A673 (cell line): ENCODE measurements around the gene NUCB1. TPM values are rescaled to one million over a fixed set of nuclear protein-coding genes. Genes with fewer than 3 reads are reported as not detected.

Experiments
- BruUV-seq: library from RNA; stranded (reverse); fragments of 400-500 nt; replicated peaks from 2 replicates; lab custom pipeline; 2021; lab: Mats Ljungman, UMichigan
- CTCF ChIA-PET: fragments of 300-600 bp; sonication (Branson Sonifier 250); formaldehyde crosslinking; loops from one replicate; lab custom pipeline; 2022; ENCODE audit warnings: antibody characterized with exemption; lab: Charles Lee
- POLR2A ChIA-PET: fragments of 300-600 bp; sonication (Branson Sonifier 250); formaldehyde crosslinking; loops from one replicate; lab custom pipeline; 2022; ENCODE audit warnings: antibody characterized with exemption; ENCODE audit not compliant: low non-redundant PET; lab: Charles Lee
- DNase-seq: peaks from one replicate; pipeline ENCODE4 v3.0.0-alpha.2; 2015; ENCODE audit warnings: low spot score
- H3K27ac ChIP-seq: fragments of 200-600 bp; sonication (generic); 2 replicates; pipeline ENCODE4 v1.5.1; 2016; ENCODE audit warnings: mixed run types, low read depth, mild to moderate bottlenecking, mixed read lengths, antibody characterized with exemption, low read length; ENCODE audit not compliant: poor library complexity, severe bottlenecking
- H3K27me3 ChIP-seq: fragments of 200-600 bp; sonication (generic); replicated peaks from 2 replicates; pipeline ENCODE4 v1.6.1; 2017; ENCODE audit warnings: mixed run types, low read depth, mild to moderate bottlenecking, mixed read lengths, antibody characterized with exemption, low read length; ENCODE audit not compliant: insufficient read depth, poor library complexity
- H3K36me3 ChIP-seq: fragments of 200-600 bp; sonication (generic); 2 replicates; pipeline ENCODE4 v1.6.1; 2016; ENCODE audit warnings: mixed run types, mild to moderate bottlenecking, mixed read lengths, antibody characterized with exemption, low read length; ENCODE audit not compliant: insufficient read depth, poor library complexity, severe bottlenecking
- H3K4me1 ChIP-seq: fragments of 200-600 bp; sonication (generic); 2 replicates; pipeline ENCODE4 v1.6.1; 2017; ENCODE audit warnings: mixed run types, mild to moderate bottlenecking, mixed read lengths, antibody characterized with exemption, low read length; ENCODE audit not compliant: insufficient read depth, poor library complexity, severe bottlenecking
- H3K4me3 ChIP-seq: fragments of 200-600 bp; sonication (generic); 2 replicates; pipeline ENCODE4 v1.5.1; 2016; ENCODE audit warnings: low read depth, mixed run types, mild to moderate bottlenecking, mixed read lengths, low read length; ENCODE audit not compliant: poor library complexity, severe bottlenecking
- H3K9me3 ChIP-seq: fragments of 200-600 bp; sonication (generic); 2 replicates; pipeline ENCODE4 v1.6.1; 2016; ENCODE audit warnings: mixed run types, low read depth, mild to moderate bottlenecking, mixed read lengths, antibody characterized with exemption, low read length; ENCODE audit not compliant: poor library complexity, severe bottlenecking
- CTCF ChIP-seq: fragments of 300-800, 200-600 bp; sonication (generic); conservative IDR thresholded peaks from 2 replicates; pipeline ENCODE4 v1.5.1; 2017; ENCODE audit warnings: low read depth, mild to moderate bottlenecking, antibody characterized with exemption, low read length, moderate library complexity, mixed read lengths
- EZH2 ChIP-seq: fragments of 200-600 bp; sonication (generic); IDR thresholded peaks from 2 replicates; pipeline ENCODE4 v1.6.1; 2017; ENCODE audit warnings: borderline replicate concordance, low read depth, mild to moderate bottlenecking, mixed read lengths, antibody characterized with exemption, low read length; ENCODE audit not compliant: poor library complexity, severe bottlenecking
- intact Hi-C: fragments of 100-400 bp; cut with micrococcal nuclease; formaldehyde crosslinking; loops from one replicate; pipeline ENCODE4 v1.10.0; 2022; ENCODE audit not compliant: unreplicated experiment
- total RNA-seq: library from RNA; stranded (reverse); gene quantifications from 2 replicates; pipeline ENCODE4 v1.2.3, GENCODE V29; 2021

NUCB1 gene
- total RNA-seq, 1 experiment from 2014 or later: 86.7 TPM

- H3K27me3 ChIP-seq: no peaks in the 10 kb centered on the region
- no peak for TF ChIP-seq EZH2
- no peak for TF ChIP-seq CTCF
- CTCF ChIA-PET: no interaction called here
- BruUV-seq: no TSS peak
- no peak overlapping the region for H3K27ac ChIP-seq
- H3K9me3 ChIP-seq: no peaks in the 10 kb centered on the region
- no peak for DNase-seq
- POLR2A ChIA-PET: no interaction called here
- no peaks in the 10 kb centered on the region for H3K4me1 ChIP-seq
- no peak overlapping the region for H3K4me3 ChIP-seq
- intact Hi-C loops: no loop called here
- no peaks in the 10 kb centered on the region for H3K36me3 ChIP-seq
These were observed 9.6 kb upstream of the NUCB1 start for GRCh38 chr19:48890551-48890950.

- H3K27ac ChIP-seq: no peak overlapping the region
- intact Hi-C loops: no loop called here
- TF ChIP-seq CTCF (no peak), EZH2 (no peak)
- H3K36me3 ChIP-seq: no peaks in the 10 kb centered on the region
- H3K4me3 ChIP-seq: no peak overlapping the region
- CTCF ChIA-PET: no interaction called here
- DNase-seq: no peak
- no peaks in the 10 kb centered on the region for H3K27me3 ChIP-seq
- H3K9me3 ChIP-seq: no peaks in the 10 kb centered on the region
- H3K4me1 ChIP-seq: no peaks in the 10 kb centered on the region
- BruUV-seq: no TSS peak
- POLR2A ChIA-PET: no interaction called here
These were observed 4.9 kb upstream of the NUCB1 start for GRCh38 chr19:48895226-48895625.

- no TSS peak for BruUV-seq
- CTCF ChIA-PET: no interaction called here
These were observed 3.9 kb upstream of the NUCB1 start for GRCh38 chr19:48896191-48896720.

More at GRCh38 chr19:48896191-48896720, 3.9 kb upstream of the NUCB1 start:
- Histone ChIP-seq H3K36me3 (no peaks in the 10 kb centered on the region), H3K9me3 (no peaks in the 10 kb centered on the region), H3K4me1 (no peaks in the 10 kb centered on the region), H3K27me3 (no peaks in the 10 kb centered on the region), H3K27ac (no peak overlapping the region), H3K4me3 (no peak overlapping the region)
- POLR2A ChIA-PET: no interaction called here
- TF ChIP-seq CTCF (no peak), EZH2 (no peak)
- peak; percentile 53 for DNase-seq
- intact Hi-C loops: no loop called here
